22Rv1 (cell line): ENCODE results near the gene PDGFRB.

Source experiments
- ZFX ChIP-seq: fragments of 450-650 bp; IDR thresholded peaks from 2 replicates; pipeline ENCODE4 v1.6.1; 2017; ENCODE audit warnings: antibody characterized with exemption, borderline replicate concordance
- TF ChIP-seq, protein P1 (sequence below): fragments of 450-650 bp; IDR thresholded peaks from 2 replicates; pipeline ENCODE4 v1.5.1; 2017; ENCODE audit warnings: mild to moderate bottlenecking

DNA sequence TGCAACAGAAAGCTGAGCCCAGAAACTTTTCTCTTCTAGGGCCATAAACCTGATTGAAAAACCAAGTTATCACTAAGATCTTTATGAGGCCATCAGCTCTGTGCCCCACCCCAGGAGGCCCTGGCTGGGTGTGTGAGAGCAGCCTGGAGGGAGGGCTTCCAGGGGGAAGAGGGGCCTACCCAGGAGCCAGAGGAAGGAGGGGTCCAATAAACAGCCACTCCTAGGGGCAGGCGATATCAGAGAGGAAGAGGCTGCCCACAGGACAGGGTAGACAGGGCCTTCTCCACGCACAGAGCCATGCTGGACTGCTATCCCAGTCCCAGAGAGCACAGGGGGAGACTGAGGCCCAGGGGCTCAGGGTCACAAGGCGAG lies 6.5 kb upstream of the PDGFRB start:
- TF ChIP-seq, protein P1, sequence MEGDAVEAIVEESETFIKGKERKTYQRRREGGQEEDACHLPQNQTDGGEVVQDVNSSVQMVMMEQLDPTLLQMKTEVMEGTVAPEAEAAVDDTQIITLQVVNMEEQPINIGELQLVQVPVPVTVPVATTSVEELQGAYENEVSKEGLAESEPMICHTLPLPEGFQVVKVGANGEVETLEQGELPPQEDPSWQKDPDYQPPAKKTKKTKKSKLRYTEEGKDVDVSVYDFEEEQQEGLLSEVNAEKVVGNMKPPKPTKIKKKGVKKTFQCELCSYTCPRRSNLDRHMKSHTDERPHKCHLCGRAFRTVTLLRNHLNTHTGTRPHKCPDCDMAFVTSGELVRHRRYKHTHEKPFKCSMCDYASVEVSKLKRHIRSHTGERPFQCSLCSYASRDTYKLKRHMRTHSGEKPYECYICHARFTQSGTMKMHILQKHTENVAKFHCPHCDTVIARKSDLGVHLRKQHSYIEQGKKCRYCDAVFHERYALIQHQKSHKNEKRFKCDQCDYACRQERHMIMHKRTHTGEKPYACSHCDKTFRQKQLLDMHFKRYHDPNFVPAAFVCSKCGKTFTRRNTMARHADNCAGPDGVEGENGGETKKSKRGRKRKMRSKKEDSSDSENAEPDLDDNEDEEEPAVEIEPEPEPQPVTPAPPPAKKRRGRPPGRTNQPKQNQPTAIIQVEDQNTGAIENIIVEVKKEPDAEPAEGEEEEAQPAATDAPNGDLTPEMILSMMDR, result no peak
- TF ChIP-seq ZFX, result no peak
